Measurements from ENCODE around the gene PXDC1.
"Not testable (repeated sequence)": the region's sequence is repeated elsewhere in the genome, so short reads cannot be mapped to it uniquely, and the experiment has no call there.

Gene PXDC1

DNA sequence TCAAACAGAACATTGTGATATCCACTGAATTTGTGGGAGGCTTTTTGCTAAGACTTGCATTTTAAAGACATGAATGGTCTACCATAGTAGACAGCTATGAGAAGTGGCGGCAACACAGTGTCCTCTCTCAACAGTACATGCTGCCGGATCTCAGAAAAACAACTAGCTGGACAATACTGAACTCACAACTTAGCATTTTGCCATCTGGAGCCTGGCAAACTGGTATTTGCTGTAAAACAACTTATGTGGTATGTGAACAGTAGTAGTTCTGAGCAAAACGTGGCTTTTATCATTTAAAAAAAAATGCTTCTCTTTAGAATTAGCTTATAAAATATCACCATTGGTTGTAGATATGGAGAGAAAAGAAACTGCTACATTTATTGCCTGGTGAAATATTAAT lies 3.3 kb upstream of the PXDC1 start:
- Histone ChIP-seq H3K4me1 (no peaks in the 10 kb centered on the region), H3K4me3 (ENCODE audit: low read depth, low read length) (no peak overlapping the region), H3K9me3 (no peaks in the 10 kb centered on the region), H3K27me3 (peaks cover 43% of the 10 kb centered on the region), H3K36me3 (no peaks in the 10 kb centered on the region)
- TF ChIP-seq CTCF (IDR thresholded peaks at IDR 0.05; ENCODE audit: low read depth, low read length) = no peak
- no peak for DNase-seq

DNA sequence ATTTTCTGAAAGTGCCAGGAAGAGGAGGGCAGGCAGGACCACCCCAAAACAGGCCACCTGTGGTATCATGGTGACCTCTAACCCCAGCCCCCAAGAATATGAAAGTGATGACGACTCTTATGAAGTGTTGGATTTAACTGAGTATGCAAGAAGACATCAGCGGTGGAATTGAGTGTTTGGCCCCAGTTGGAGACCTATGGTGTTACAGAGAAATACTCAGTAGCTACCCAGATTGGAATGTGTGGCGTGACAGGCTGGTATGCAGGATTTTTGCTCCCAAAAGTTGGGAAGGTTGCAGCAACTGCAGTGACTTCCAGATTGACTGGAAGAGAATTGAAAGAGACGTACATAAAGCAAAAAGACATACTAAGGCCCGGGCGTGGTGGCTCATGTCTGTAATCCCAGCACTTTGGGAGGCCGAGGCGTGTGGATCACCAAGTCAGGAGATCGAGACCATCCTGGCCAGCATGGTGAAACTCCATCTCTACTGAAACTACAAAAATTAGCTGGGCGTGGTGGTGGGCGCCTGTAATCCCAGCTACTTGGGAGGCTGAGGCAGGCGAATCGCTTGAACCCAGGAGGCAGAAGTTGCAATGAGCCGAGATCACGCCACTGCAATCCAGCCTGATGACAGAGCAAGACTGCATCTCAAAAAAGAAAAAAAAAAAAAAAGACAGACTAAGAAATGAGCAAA lies 2.7 kb upstream of the PXDC1 start:
- DNase-seq; H3K4me3 ChIP-seq (ENCODE audit: low read depth, low read length); H3K36me3 ChIP-seq; H3K4me1 ChIP-seq; H3K9me3 ChIP-seq: not testable (repeated sequence)
- H3K27me3 ChIP-seq = peaks cover 49% of the 10 kb centered on the region

DNA sequence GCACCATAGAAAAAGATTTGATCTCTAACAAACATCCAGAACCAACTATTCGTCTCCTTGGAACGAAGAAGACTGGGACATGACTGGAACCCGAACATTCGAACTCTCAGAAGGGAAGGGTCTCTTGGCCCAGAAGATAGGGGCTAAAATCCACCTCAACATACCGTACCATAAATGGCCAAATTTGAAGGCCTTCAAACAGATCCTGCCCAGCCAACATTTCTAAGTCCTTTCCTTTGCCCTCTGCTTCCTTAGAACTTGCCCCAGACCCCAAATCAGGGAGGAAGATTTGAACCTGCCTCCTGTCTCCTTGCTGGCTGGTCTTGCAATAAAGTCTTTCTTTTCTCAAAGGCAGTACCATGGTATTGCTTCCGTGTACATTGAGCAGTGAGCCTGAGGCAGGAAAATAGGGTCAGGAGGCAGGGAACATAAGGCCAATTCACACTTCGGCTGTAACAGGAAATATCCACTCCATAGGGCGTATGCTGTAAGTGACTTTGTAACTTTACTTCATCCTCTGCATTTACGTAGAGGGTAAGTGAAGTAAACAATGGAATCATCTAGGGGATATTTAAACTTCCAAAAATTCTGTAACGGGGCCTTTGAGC lies 1.8 kb upstream of the PXDC1 start:
- no peaks in the 10 kb centered on the region for H3K4me1 ChIP-seq

GRCh38 chr6:3752531-3753227 lies 1.2 kb upstream of the PXDC1 start:
- H3K4me1 ChIP-seq = no peaks in the 10 kb centered on the region
- H3K27me3 ChIP-seq = peaks cover 58% of the 10 kb centered on the region
- no peaks in the 10 kb centered on the region for H3K36me3 ChIP-seq
- H3K9me3 ChIP-seq = no peaks in the 10 kb centered on the region
- no peak for DNase-seq
- H3K4me3 ChIP-seq (ENCODE audit: low read depth, low read length) = no peak overlapping the region
- TF ChIP-seq CTCF (IDR thresholded peaks at IDR 0.05; ENCODE audit: low read depth, low read length) = no peak

More for the DNA sequence above, 1.8 kb upstream of the PXDC1 start:
- Histone ChIP-seq H3K4me3 (ENCODE audit: low read depth, low read length) (no peak overlapping the region), H3K36me3 (no peaks in the 10 kb centered on the region), H3K9me3 (no peaks in the 10 kb centered on the region), H3K27me3 (peaks cover 55% of the 10 kb centered on the region)
- no peak for TF ChIP-seq CTCF (IDR thresholded peaks at IDR 0.05; ENCODE audit: low read depth, low read length)
- DNase-seq = no peak

DNA sequence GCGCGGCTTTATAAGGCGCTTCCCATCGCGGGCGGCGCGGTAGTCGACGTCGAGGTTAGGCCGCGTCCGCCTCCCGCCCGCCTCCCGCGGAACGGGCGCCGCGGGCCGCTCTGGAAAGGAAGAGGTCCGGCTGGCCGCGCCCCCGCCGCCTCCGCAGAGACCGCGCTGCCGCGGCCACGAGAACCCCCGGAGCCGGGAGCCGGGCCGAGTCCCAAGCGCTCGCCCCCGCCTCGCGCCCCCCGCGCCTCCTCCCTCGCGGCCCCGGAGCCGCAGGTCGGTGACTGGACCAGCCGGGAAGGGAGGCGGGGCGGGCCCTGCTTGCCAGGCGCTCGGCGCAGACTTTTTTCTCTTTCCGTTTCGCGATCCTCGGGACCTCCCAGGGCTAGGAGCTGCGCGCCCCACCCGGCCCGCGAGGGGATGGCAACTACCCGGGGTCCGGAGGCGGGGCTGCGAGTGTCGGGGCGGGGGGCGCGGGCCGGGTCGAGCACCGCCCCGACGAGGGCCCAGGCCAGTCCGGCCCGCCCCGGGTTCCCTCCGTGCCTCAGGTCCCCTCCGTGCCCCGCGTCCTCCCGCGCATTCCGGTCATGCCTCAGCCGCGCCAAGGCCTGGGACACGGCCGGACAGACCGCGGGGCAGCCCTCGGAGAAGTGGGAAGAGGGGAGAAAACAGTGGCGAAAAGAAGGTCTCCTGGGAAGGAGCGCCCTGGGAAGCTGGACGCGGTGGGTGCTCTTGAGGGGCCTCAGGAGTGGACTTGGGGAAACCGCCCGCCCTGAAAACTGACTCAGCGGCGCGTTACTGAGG lies 417 bp upstream of the PXDC1 start:
- H3K4me3 ChIP-seq (ENCODE audit: low read depth, low read length) = peak overlapping the region; percentile 26
- DNase-seq = peak; percentile 66
- TF ChIP-seq CTCF (IDR thresholded peaks at IDR 0.05; ENCODE audit: low read depth, low read length) = no peak
- H3K36me3 ChIP-seq = no peaks in the 10 kb centered on the region
- H3K9me3 ChIP-seq = no peaks in the 10 kb centered on the region
- H3K4me1 ChIP-seq = no peaks in the 10 kb centered on the region
- H3K27me3 ChIP-seq = peaks cover 58% of the 10 kb centered on the region

GRCh38 chr6:3750317-3751076 lies 1.0 kb downstream of the PXDC1 start:
- H3K4me1 ChIP-seq = no peaks in the 10 kb centered on the region
- H3K27me3 ChIP-seq = peaks cover 58% of the 10 kb centered on the region
- no peak for DNase-seq
- TF ChIP-seq CTCF (IDR thresholded peaks at IDR 0.05; ENCODE audit: low read depth, low read length) = no peak
- H3K36me3 ChIP-seq = no peaks in the 10 kb centered on the region
- no peaks in the 10 kb centered on the region for H3K9me3 ChIP-seq
- no peak overlapping the region for H3K4me3 ChIP-seq (ENCODE audit: low read depth, low read length)

Data from BE2C (cell line).